Activated effector memory CD4-positive, alpha-beta T cell treated with anti-CD3 and anti-CD28 coated beads, Interleukin-2, amount 50 U/mL, for 16 hours (primary cell): Measurements from ENCODE around the gene PNP.

Source experiments
- DNase-seq: peaks from one replicate; pipeline ENCODE4 v3.0.0-alpha.2; 2020

Gene PNP

GRCh38 chr14:20455355-20456300 lies 13.6 kb upstream of the PNP start:
- DNase-seq: no peak

GRCh38 chr14:20456971-20457370 lies 12.2 kb upstream of the PNP start:
- DNase-seq: no peak

- DNase-seq: no peak
Measured at GRCh38 chr14:20458031-20458789, 11.0 kb upstream of the PNP start.

- peak; percentile 85 for DNase-seq
Measured at GRCh38 chr14:20460458-20461224, 8.6 kb upstream of the PNP start.

GRCh38 chr14:20461225-20462141 lies 7.7 kb upstream of the PNP start, which contains the start of gene PIP4P1:
TSS of gene PIP4P1 (minus strand) at chr14:20461434. CDS start at chr14:20461325, 109 bp downstream.
- peak; percentile 100 for DNase-seq

- DNase-seq: no peak
Measured at GRCh38 chr14:20468764-20469241, 403 bp upstream of the PNP start.

GRCh38 chr14:20469890-20470602 lies 840 bp downstream of the PNP start:
- peak; percentile 83 for DNase-seq

GRCh38 chr14:20470603-20470901 lies 1.3 kb downstream of the PNP start:
- DNase-seq: no peak

GRCh38 chr14:20472536-20473169 lies 3.4 kb downstream of the PNP start:
- no peak for DNase-seq

- no peak for DNase-seq
Measured at GRCh38 chr14:20476776-20477175, 7.6 kb downstream of the PNP start.

- DNase-seq: peak; percentile 69
Measured at GRCh38 chr14:20477211-20477876, 8.1 kb downstream of the PNP start.

GRCh38 chr14:20478894-20479293 lies 9.7 kb downstream of the PNP start:
- DNase-seq: no peak

GRCh38 chr14:20482382-20482781 lies 13.2 kb downstream of the PNP start:
- no peak for DNase-seq

GRCh38 chr14:20485900-20486299 lies 16.7 kb downstream of the PNP start:
- DNase-seq: no peak

GRCh38 chr14:20486684-20487395 lies 17.6 kb downstream of the PNP start:
- no peak for DNase-seq

GRCh38 chr14:20487396-20487725 lies 18.2 kb downstream of the PNP start:
- no peak for DNase-seq

- DNase-seq: no peak
Measured at GRCh38 chr14:20489093-20489994, 20.1 kb downstream of the PNP start.

GRCh38 chr14:20490563-20490962 lies 21.4 kb downstream of the PNP start:
- DNase-seq: no peak

GRCh38 chr14:20492486-20492885 lies 23.3 kb downstream of the PNP start:
- DNase-seq: no peak
